ENCODE measurements around the gene LRRC53. TPM values are rescaled to one million over a fixed set of nuclear protein-coding genes. Genes with fewer than 3 reads are reported as not detected.

LRRC53 gene
- polyA plus RNA-seq, 1 donor (not counting 4 experiments of a cell fraction or from before 2014, with no cell fraction given), result not detected

GRCh38 chr1:74422421-74423292 lies 89.8 kb downstream of the LRRC53 start:
- Histone ChIP-seq H3K9me1 (ENCODE audit: control insufficient read depth, extremely low read depth, insufficient read depth, low read length) (no peaks in the 10 kb centered on the region), H2AFZ (ENCODE audit: control insufficient read depth, low read length) (no peak overlapping the region), H3K36me3 (ENCODE audit: control insufficient read depth in 2 of 2, extremely low read depth in 1 of 2, insufficient read depth in 2 of 2, low read length in 2 of 2) (no peaks in the 10 kb centered on the region), H3K4me3 (ENCODE audit: control insufficient read depth in 2 of 3, extremely low read depth in 1 of 3, insufficient read depth in 2 of 3, low read depth in 1 of 3, low read length in 3 of 3) (no peak overlapping the region), H4K20me1 (ENCODE audit: control insufficient read depth, extremely low read depth, insufficient read depth, low read length) (no peaks in the 10 kb centered on the region), H3K9me3 (ENCODE audit: control insufficient read depth, low read depth, low read length) (no peaks in the 10 kb centered on the region), H3K4me2 (ENCODE audit: control insufficient read depth, extremely low read depth, insufficient read depth, low read depth, low read length) (no peak overlapping the region), H3K27ac (ENCODE audit: control insufficient read depth, insufficient read depth, low read length) (no peak overlapping the region), H3K79me2 (ENCODE audit: control insufficient read depth, insufficient read depth, low read length) (no peaks in the 10 kb centered on the region), H3K27me3 (ENCODE audit: control insufficient read depth, extremely low read depth, insufficient read depth, low read length) (no peaks in the 10 kb centered on the region), H3K4me1 (ENCODE audit: control insufficient read depth, extremely low read depth, insufficient read depth, low read length) (no peaks in the 10 kb centered on the region), H3K9ac (ENCODE audit: control insufficient read depth, extremely low read depth, insufficient read depth, low read length) (no peak overlapping the region)
- TF ChIP-seq EZH2 (IDR thresholded peaks at IDR 0.05; ENCODE audit: low read length), result no peak
- no peak for TF ChIP-seq CTCF (optimal IDR thresholded peaks at IDR 0.05 in 1 of 3, IDR thresholded peaks at IDR 0.05 in 1 of 3, conservative IDR thresholded peaks at IDR 0.05 in 1 of 3; ENCODE audit: extremely low read depth in 1 of 3, insufficient read depth in 2 of 3, low read length in 3 of 3)
- FAIRE-seq, result no peak
- dilution Hi-C loops (cut with MboI; ENCODE audit: extremely low pct_ligation_motif_present, low sequenced_read_pairs), result no loop called here
- no peak for DNase-seq (ENCODE audit: low read depth, low spot score)

- dilution Hi-C loops (cut with MboI; ENCODE audit: extremely low pct_ligation_motif_present, low sequenced_read_pairs), result no loop called here
- Histone ChIP-seq H3K36me3 (ENCODE audit: control insufficient read depth in 2 of 2, extremely low read depth in 1 of 2, insufficient read depth in 2 of 2, low read length in 2 of 2) (no peaks in the 10 kb centered on the region), H3K9ac (ENCODE audit: control insufficient read depth, extremely low read depth, insufficient read depth, low read length) (no peak overlapping the region), H3K79me2 (ENCODE audit: control insufficient read depth, insufficient read depth, low read length) (no peaks in the 10 kb centered on the region), H3K27me3 (ENCODE audit: control insufficient read depth, extremely low read depth, insufficient read depth, low read length) (no peaks in the 10 kb centered on the region), H2AFZ (ENCODE audit: control insufficient read depth, low read length) (no peak overlapping the region), H3K4me1 (ENCODE audit: control insufficient read depth, extremely low read depth, insufficient read depth, low read length) (no peaks in the 10 kb centered on the region), H3K9me3 (ENCODE audit: control insufficient read depth, low read depth, low read length) (no peaks in the 10 kb centered on the region), H3K9me1 (ENCODE audit: control insufficient read depth, extremely low read depth, insufficient read depth, low read length) (no peaks in the 10 kb centered on the region), H4K20me1 (ENCODE audit: control insufficient read depth, extremely low read depth, insufficient read depth, low read length) (no peaks in the 10 kb centered on the region), H3K27ac (ENCODE audit: control insufficient read depth, insufficient read depth, low read length) (no peak overlapping the region), H3K4me2 (ENCODE audit: control insufficient read depth, extremely low read depth, insufficient read depth, low read depth, low read length) (no peak overlapping the region), H3K4me3 (ENCODE audit: control insufficient read depth in 2 of 3, extremely low read depth in 1 of 3, insufficient read depth in 2 of 3, low read depth in 1 of 3, low read length in 3 of 3) (no peak overlapping the region)
- DNase-seq (ENCODE audit: low read depth, low spot score) (no peak), FAIRE-seq (no peak)
- TF ChIP-seq EZH2 (IDR thresholded peaks at IDR 0.05; ENCODE audit: low read length) (no peak), CTCF (optimal IDR thresholded peaks at IDR 0.05 in 1 of 3, IDR thresholded peaks at IDR 0.05 in 1 of 3, conservative IDR thresholded peaks at IDR 0.05 in 1 of 3; ENCODE audit: extremely low read depth in 1 of 3, insufficient read depth in 2 of 3, low read length in 3 of 3) (no peak)
Measured at GRCh38 chr1:74420467-74420866, 91.9 kb downstream of the LRRC53 start.

Other genes starting within 250 kb of the LRRC53 start
- gene ERICH3, start 161.2 kb upstream of the LRRC53 start, polyA plus RNA-seq, result not detected in 3 replicates
- gene CRYZ, start 220.4 kb upstream of the LRRC53 start, polyA plus RNA-seq, result 149 to 213 TPM (median 151 TPM) in 3 replicates
- gene TYW3, start 220.5 kb upstream of the LRRC53 start, polyA plus RNA-seq, result 14.3 to 25.9 TPM (median 14.7 TPM) in 3 replicates